ENCODE results near the gene NOC4L. TPM values are rescaled to one million over a fixed set of nuclear protein-coding genes. Genes with fewer than 3 reads are reported as not detected.

Gene NOC4L
- total and polyA plus RNA-seq, 2 donors (not counting 3 experiments of a cell fraction or from before 2014, with no cell fraction given) = 19.4 to 29.4 TPM

DNA sequence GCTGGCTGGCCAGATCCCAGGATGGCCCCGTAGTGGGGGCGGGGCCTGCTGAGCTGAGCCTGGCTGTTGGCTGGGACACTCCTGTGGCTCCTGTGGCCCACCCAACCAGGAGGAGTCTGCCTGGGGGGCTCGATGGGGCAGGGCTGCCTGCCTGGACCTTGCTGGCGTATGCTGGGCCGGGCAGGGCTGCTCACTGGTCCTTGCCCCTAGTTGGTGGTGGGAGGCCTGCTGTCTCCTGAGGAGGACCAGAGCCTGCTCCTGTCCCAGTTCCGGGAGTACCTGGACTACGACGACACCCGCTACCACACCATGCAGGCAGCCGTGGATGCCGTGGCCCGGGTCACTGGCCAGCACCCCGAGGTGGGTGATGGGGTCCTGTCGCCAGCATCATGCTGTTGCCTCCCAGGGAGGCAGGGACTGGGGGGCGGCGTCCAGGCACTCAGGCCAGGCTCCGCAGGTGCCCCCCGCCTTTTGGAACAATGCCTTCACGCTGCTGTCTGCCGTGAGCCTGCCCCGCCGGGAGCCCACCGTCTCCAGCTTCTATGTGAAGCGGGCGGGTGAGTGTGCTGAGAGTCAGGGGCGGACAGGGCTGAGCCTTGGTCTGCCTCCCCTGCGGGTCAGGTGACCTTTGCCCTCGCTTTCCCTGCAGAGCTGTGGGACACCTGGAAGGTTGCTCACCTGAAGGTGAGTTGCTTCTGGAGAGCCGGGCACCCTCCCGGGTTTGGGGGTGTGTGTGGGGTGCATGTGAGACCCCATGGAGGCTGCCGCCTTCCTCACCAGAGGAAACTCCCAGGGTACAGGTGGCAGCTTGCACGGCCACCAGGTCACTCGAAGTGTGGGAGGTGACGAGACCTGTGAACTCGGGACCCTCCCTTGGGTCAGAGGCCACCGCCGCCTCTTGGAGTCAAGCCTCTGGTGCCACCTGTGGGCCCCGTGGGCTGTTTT, 3.4 kb downstream of the NOC4L start:
- Histone ChIP-seq H3K9me1 (replicated peaks; ENCODE audit: control insufficient read depth, extremely low read depth, insufficient read depth, low read length) (no peaks in the 10 kb centered on the region), H3K79me2 (ENCODE audit: control insufficient read depth, insufficient read depth, low read length) (peaks cover 26% of the 10 kb centered on the region), H3K27ac (ENCODE audit: insufficient read depth, low read depth, low read length) (no peak overlapping the region), H3K4me3 (replicated peaks in 1 of 3; ENCODE audit: insufficient read depth in 1 of 3, low read depth in 1 of 3, low read length in 3 of 3) (no peak overlapping the region), H4K20me1 (replicated peaks; ENCODE audit: control insufficient read depth, extremely low read depth, insufficient read depth, low read length) (no peaks in the 10 kb centered on the region), H3K27me3 (ENCODE audit: control insufficient read depth in 2 of 2, insufficient read depth in 2 of 2, low read length in 2 of 2) (no peaks in the 10 kb centered on the region), H3K4me1 (ENCODE audit: control insufficient read depth, extremely low read depth, insufficient read depth, low read length) (peaks cover 14% of the 10 kb centered on the region), H3K36me3 (ENCODE audit: control insufficient read depth in 2 of 2, extremely low read depth in 1 of 2, insufficient read depth in 2 of 2, low read length in 2 of 2) (peaks cover 0 to 6% of the 10 kb centered on the region in 2 experiments), H2AFZ (ENCODE audit: low read depth, low read length) (no peak overlapping the region), H3K9ac (replicated peaks; ENCODE audit: extremely low read depth, insufficient read depth, low read length) (no peak overlapping the region), H3K4me2 (ENCODE audit: insufficient read depth, low read length) (no peak overlapping the region), H3K9me3 (replicated peaks; ENCODE audit: control insufficient read depth, insufficient read depth, low read length) (no peaks in the 10 kb centered on the region)
- intact Hi-C loops (cut with micrococcal nuclease) (no loop called here), dilution Hi-C loops (cut with MboI; ENCODE audit: extremely low pct_ligation_motif_present, low sequenced_read_pairs) (no loop called here)
- DNase-seq (ENCODE audit: low read depth, low spot score) (no peak), FAIRE-seq (no peak)
- ChIA-PET POLR2A (no interaction called here), CTCF (interaction anchor here (1.2 kb wide), 1 partner anchor 266 kb away, joined by 6 read pairs; no protein-coding TSS in a partner anchor)
- no TSS peak for BruUV-seq (replicated peaks)
- no peak for TF ChIP-seq EZH2 (IDR thresholded peaks at IDR 0.05; ENCODE audit: borderline replicate concordance, low read depth, low read length, severe bottlenecking)
- no peak for TF ChIP-seq GATA2 (IDR thresholded peaks at IDR 0.05; ENCODE audit: insufficient read depth, insufficient read length, low read depth, low read length)
- TF ChIP-seq POLR2AphosphoS5 (IDR thresholded peaks at IDR 0.05; ENCODE audit: insufficient read depth, low read depth, low read length) = no peak
- no peak for TF ChIP-seq FOS (IDR thresholded peaks at IDR 0.05; ENCODE audit: borderline replicate concordance, insufficient read depth, low read length)
- TF ChIP-seq JUN (IDR thresholded peaks at IDR 0.05; ENCODE audit: borderline replicate concordance, insufficient read depth, insufficient read length, low read depth) = no peak
- TF ChIP-seq MYC (IDR thresholded peaks at IDR 0.05; ENCODE audit: low read depth, low read length) = no peak
- no peak for TF ChIP-seq POLR2A (IDR thresholded peaks at IDR 0.05; ENCODE audit: low read depth, low read length)
- TF ChIP-seq, protein P1, sequence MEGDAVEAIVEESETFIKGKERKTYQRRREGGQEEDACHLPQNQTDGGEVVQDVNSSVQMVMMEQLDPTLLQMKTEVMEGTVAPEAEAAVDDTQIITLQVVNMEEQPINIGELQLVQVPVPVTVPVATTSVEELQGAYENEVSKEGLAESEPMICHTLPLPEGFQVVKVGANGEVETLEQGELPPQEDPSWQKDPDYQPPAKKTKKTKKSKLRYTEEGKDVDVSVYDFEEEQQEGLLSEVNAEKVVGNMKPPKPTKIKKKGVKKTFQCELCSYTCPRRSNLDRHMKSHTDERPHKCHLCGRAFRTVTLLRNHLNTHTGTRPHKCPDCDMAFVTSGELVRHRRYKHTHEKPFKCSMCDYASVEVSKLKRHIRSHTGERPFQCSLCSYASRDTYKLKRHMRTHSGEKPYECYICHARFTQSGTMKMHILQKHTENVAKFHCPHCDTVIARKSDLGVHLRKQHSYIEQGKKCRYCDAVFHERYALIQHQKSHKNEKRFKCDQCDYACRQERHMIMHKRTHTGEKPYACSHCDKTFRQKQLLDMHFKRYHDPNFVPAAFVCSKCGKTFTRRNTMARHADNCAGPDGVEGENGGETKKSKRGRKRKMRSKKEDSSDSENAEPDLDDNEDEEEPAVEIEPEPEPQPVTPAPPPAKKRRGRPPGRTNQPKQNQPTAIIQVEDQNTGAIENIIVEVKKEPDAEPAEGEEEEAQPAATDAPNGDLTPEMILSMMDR (IDR thresholded peaks at IDR 0.05; ENCODE audit: extremely low read depth in 1 of 2, insufficient read depth in 1 of 2, low read depth in 1 of 2, low read length in 2 of 2) = no peak
- TF ChIP-seq, protein P2, sequence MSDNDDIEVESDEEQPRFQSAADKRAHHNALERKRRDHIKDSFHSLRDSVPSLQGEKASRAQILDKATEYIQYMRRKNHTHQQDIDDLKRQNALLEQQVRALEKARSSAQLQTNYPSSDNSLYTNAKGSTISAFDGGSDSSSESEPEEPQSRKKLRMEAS (IDR thresholded peaks at IDR 0.05; ENCODE audit: insufficient read depth, insufficient read length) = no peak
